DOHH2 (cell line): ENCODE data around the gene EFNB1.
"Not testable (repeated sequence)": the region's sequence is repeated elsewhere in the genome, so short reads cannot be mapped to it uniquely, and the experiment has no call there.

Source experiments
- H3F3A ChIP-seq: fragments of 200-600 bp; sonication (generic), shearing (Covaris generic); 2 replicates; pipeline ENCODE4 v1.6.0; 2016; ENCODE audit warnings: antibody characterized with exemption, mild to moderate bottlenecking; ENCODE audit not compliant: control insufficient read depth, insufficient read depth
- H3K27ac ChIP-seq: fragments of 200-600 bp; sonication (generic); 2 replicates; pipeline ENCODE4 v1.5.1; 2014; ENCODE audit warnings: low read depth, mild to moderate bottlenecking, low read length, moderate library complexity
- H3K27me3 ChIP-seq: fragments of 200-600 bp; sonication (generic); 2 replicates; pipeline ENCODE4 v1.6.1; 2014; ENCODE audit warnings: mild to moderate bottlenecking, low read length, mixed read lengths; ENCODE audit not compliant: control insufficient read depth
- H3K36me3 ChIP-seq: fragments of 200-600 bp; sonication (generic); 2 replicates; pipeline ENCODE4 v1.6.1; 2014; ENCODE audit warnings: mild to moderate bottlenecking, low read length, moderate library complexity, mixed read lengths; ENCODE audit not compliant: control insufficient read depth
- H3K4me1 ChIP-seq: fragments of 200-600 bp; sonication (generic); 2 replicates; pipeline ENCODE4 v1.6.1; 2014; ENCODE audit warnings: mild to moderate bottlenecking, low read length, mixed read lengths; ENCODE audit not compliant: control insufficient read depth
- H3K4me2 ChIP-seq: fragments of 200-600 bp; sonication (generic); 2 replicates; pipeline ENCODE4 v1.6.0; 2014; ENCODE audit warnings: mild to moderate bottlenecking, low read length, moderate library complexity
- H3K4me3 ChIP-seq: fragments of 200-600 bp; sonication (generic); 2 replicates; pipeline ENCODE4 v1.5.1; 2014; ENCODE audit warnings: mild to moderate bottlenecking, low read length, mixed read lengths
- H3K79me2 ChIP-seq: fragments of 200-600 bp; sonication (generic); 2 replicates; pipeline ENCODE4 v1.6.1; 2014; ENCODE audit warnings: mild to moderate bottlenecking, low read length, mixed read lengths; ENCODE audit not compliant: control insufficient read depth
- H3K9me2 ChIP-seq: fragments of 200-600 bp; sonication (generic); replicated peaks from 2 replicates; pipeline ENCODE4 v1.6.1; 2014; ENCODE audit warnings: mild to moderate bottlenecking, low read length, mixed read lengths; ENCODE audit not compliant: control insufficient read depth
- H3K9me3 ChIP-seq: fragments of 200-600 bp; sonication (generic); 2 replicates; pipeline ENCODE4 v1.6.1; 2014; ENCODE audit warnings: antibody characterized with exemption, low read length, mixed read lengths; ENCODE audit not compliant: control insufficient read depth, insufficient read depth
- H4K20me1 ChIP-seq: fragments of 200-600 bp; sonication (generic); 2 replicates; pipeline ENCODE4 v1.6.0; 2014; ENCODE audit warnings: low read depth, mild to moderate bottlenecking, antibody characterized with exemption, low read length, moderate library complexity; ENCODE audit not compliant: control insufficient read depth, insufficient read depth
- EZH2phosphoT487 ChIP-seq: fragments of 200-600 bp; sonication (generic); IDR thresholded peaks from 2 replicates; pipeline ENCODE4 v1.6.1; 2017; ENCODE audit warnings: borderline replicate concordance, mild to moderate bottlenecking, antibody characterized with exemption, low read length, moderate library complexity, mixed read lengths
- TF ChIP-seq, protein P1 (sequence below): fragments of 200-600 bp; sonication (generic); IDR thresholded peaks from one replicate; pipeline ENCODE4 v1.5.1; 2014; ENCODE audit warnings: antibody characterized with exemption, mild to moderate bottlenecking, low read depth, low read length; ENCODE audit not compliant: poor library complexity, severe bottlenecking

The EFNB1 gene

GRCh38 chrX:68828740-68829581, at the start of gene EFNB1:
EFNB1 (plus strand) TSS chrX:68829021; CDS start chrX:68829777, 756 bp downstream.
- Histone ChIP-seq H3K9me2 (no peaks in the 10 kb centered on the region), H3K9me3 (no peaks in the 10 kb centered on the region), H3K4me1 (peaks cover 14% of the 10 kb centered on the region), H3F3A (no peaks in the 10 kb centered on the region), H3K27me3 (peaks cover 8% of the 10 kb centered on the region; the same call in 1 of the 2 replicates), H3K79me2 (no peaks in the 10 kb centered on the region), H3K4me2 (peak within 1 kb of the TSS; percentile 84), H3K36me3 (no peaks in the 10 kb centered on the region), H3K4me3 (peak within 1 kb of the TSS; percentile 80), H4K20me1 (no peaks in the 10 kb centered on the region), H3K27ac (no peak within 1 kb of the TSS)
- TF ChIP-seq, protein P1, sequence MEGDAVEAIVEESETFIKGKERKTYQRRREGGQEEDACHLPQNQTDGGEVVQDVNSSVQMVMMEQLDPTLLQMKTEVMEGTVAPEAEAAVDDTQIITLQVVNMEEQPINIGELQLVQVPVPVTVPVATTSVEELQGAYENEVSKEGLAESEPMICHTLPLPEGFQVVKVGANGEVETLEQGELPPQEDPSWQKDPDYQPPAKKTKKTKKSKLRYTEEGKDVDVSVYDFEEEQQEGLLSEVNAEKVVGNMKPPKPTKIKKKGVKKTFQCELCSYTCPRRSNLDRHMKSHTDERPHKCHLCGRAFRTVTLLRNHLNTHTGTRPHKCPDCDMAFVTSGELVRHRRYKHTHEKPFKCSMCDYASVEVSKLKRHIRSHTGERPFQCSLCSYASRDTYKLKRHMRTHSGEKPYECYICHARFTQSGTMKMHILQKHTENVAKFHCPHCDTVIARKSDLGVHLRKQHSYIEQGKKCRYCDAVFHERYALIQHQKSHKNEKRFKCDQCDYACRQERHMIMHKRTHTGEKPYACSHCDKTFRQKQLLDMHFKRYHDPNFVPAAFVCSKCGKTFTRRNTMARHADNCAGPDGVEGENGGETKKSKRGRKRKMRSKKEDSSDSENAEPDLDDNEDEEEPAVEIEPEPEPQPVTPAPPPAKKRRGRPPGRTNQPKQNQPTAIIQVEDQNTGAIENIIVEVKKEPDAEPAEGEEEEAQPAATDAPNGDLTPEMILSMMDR: no peak
- no peak for TF ChIP-seq EZH2phosphoT487

GRCh38 chrX:68781295-68781694, 47.5 kb upstream of the EFNB1 start:
- not testable (repeated sequence) for H3K27me3 ChIP-seq, H3K4me3 ChIP-seq, H3K36me3 ChIP-seq, H3K27ac ChIP-seq, H3K9me2 ChIP-seq, H3K9me3 ChIP-seq, H3K4me1 ChIP-seq, H3F3A ChIP-seq, H3K79me2 ChIP-seq, H4K20me1 ChIP-seq, H3K4me2 ChIP-seq

GRCh38 chrX:68784816-68785215, 44.0 kb upstream of the EFNB1 start:
- no peaks in the 10 kb centered on the region for H3K9me3 ChIP-seq
- H4K20me1 ChIP-seq: no peaks in the 10 kb centered on the region
- no peaks in the 10 kb centered on the region for H3K27me3 ChIP-seq
- no peak overlapping the region for H3K4me2 ChIP-seq
- no peak overlapping the region for H3K27ac ChIP-seq
- no peaks in the 10 kb centered on the region for H3K9me2 ChIP-seq
- H3K4me1 ChIP-seq: no peaks in the 10 kb centered on the region
- H3F3A ChIP-seq: no peaks in the 10 kb centered on the region
- no peak for TF ChIP-seq EZH2phosphoT487
- TF ChIP-seq, protein P1: no peak
- H3K4me3 ChIP-seq: no peak overlapping the region
- H3K79me2 ChIP-seq: no peaks in the 10 kb centered on the region
- no peaks in the 10 kb centered on the region for H3K36me3 ChIP-seq

GRCh38 chrX:68786581-68786980, 42.2 kb upstream of the EFNB1 start:
- H3K4me2 ChIP-seq, H3K9me2 ChIP-seq, H4K20me1 ChIP-seq, H3K27ac ChIP-seq, H3K36me3 ChIP-seq, H3K4me3 ChIP-seq, H3K9me3 ChIP-seq, H3F3A ChIP-seq, H3K4me1 ChIP-seq, H3K79me2 ChIP-seq, H3K27me3 ChIP-seq: not testable (repeated sequence)
